Measurements from ENCODE around the gene ERMARD.

Gene ERMARD

DNA sequence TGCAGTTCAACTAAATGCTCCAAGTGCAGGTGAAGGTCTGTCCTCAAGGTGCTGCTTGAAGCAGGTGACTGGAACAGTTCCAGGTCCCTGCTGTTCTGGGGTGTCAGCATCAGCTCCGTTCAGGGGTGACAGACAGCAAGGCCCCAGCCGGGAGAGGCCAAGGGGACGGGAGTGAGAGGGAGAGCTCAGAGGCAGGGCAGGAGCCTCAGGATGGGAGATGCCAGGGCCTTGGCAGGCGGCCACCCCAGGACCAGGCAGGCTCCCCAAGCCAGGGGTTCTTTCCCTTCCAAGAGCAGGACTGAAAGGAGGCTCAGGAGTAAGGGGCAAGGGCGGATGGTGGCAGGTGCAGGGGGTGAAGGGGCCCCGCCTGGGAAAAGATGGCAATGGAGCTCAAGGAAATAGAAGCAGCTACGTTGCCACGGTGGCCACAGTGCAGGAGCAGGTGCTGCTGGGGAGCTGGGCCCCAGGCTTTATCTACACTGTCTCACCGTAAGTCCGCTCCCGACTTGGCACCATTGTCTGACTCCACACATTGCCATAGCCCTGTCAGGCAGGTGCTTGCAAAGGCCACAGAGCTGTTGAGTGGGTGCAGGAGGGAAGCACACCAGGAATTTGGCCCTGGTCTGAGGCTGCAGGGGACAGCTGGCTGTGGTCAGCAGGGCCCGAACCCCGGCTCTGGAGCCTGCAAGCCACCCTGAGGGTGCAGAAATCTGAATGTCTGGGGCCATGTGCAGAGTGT lies 43.1 kb downstream of the ERMARD start:
- no peak for TF ChIP-seq FOXP2 (optimal IDR thresholded peaks at IDR 0.05; ENCODE audit: borderline replicate concordance, extremely low read depth, extremely low read length, insufficient read depth)
- TF ChIP-seq SIN3A (IDR thresholded peaks at IDR 0.05; ENCODE audit: borderline replicate concordance, insufficient read depth, low read length) = no peak
- TF ChIP-seq TAF1 (IDR thresholded peaks at IDR 0.05; ENCODE audit: borderline replicate concordance, insufficient read depth, low read length) = no peak
- TF ChIP-seq POLR2AphosphoS5 (IDR thresholded peaks at IDR 0.05; ENCODE audit: low read depth, low read length) = no peak
- TF ChIP-seq REST (IDR thresholded peaks at IDR 0.05; ENCODE audit: insufficient read depth in 1 of 2, low read depth in 2 of 2, low read length in 2 of 2) = no peak

GRCh38 chr6:169795196-169795595 lies 43.8 kb downstream of the ERMARD start:
- no peak for TF ChIP-seq TAF1 (IDR thresholded peaks at IDR 0.05; ENCODE audit: borderline replicate concordance, insufficient read depth, low read length)

GRCh38 chr6:169798764-169799473 lies 47.5 kb downstream of the ERMARD start:
- TF ChIP-seq FOXP2 (optimal IDR thresholded peaks at IDR 0.05; ENCODE audit: borderline replicate concordance, extremely low read depth, extremely low read length, insufficient read depth) (no peak), TAF1 (IDR thresholded peaks at IDR 0.05; ENCODE audit: borderline replicate concordance, insufficient read depth, low read length) (no peak), SIN3A (IDR thresholded peaks at IDR 0.05; ENCODE audit: borderline replicate concordance, insufficient read depth, low read length) (no peak)

- TF ChIP-seq REST (IDR thresholded peaks at IDR 0.05; ENCODE audit: insufficient read depth in 1 of 2, low read depth in 2 of 2, low read length in 2 of 2) (no peak), POLR2AphosphoS5 (IDR thresholded peaks at IDR 0.05; ENCODE audit: low read depth, low read length) (no peak), SIN3A (IDR thresholded peaks at IDR 0.05; ENCODE audit: borderline replicate concordance, insufficient read depth, low read length) (no peak), TAF1 (IDR thresholded peaks at IDR 0.05; ENCODE audit: borderline replicate concordance, insufficient read depth, low read length) (no peak), FOXP2 (optimal IDR thresholded peaks at IDR 0.05; ENCODE audit: borderline replicate concordance, extremely low read depth, extremely low read length, insufficient read depth) (no peak)
These were observed 48.1 kb downstream of the ERMARD start for GRCh38 chr6:169799474-169799926.

DNA sequence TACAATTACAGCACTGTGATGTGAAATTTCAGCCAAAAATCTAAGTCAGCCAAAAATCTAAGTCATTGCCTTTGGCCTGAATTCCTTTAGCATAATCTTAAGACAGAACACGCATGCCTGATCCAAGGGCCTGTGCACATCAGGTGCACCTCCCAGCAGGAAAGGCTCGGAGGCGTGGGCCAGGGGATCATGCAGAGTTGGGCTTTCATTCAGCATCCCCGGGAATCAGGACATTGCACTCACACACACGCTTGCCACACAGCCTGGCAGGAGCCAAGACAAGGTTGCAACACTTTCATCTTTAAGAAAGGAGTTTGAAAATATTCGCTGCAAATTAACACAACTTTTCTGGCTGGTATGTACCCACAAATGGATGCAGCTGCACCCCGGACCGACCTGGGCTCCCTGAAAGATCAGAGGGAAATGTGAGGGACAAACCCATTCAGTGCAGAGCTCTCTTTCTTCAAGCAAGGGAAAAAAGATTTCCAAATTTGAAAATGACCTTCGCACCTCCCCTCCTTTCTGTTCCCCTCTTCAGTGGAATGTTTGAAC lies 48.8 kb downstream of the ERMARD start:
- TF ChIP-seq SIN3A (IDR thresholded peaks at IDR 0.05; ENCODE audit: borderline replicate concordance, insufficient read depth, low read length) (no peak), FOXP2 (optimal IDR thresholded peaks at IDR 0.05; ENCODE audit: borderline replicate concordance, extremely low read depth, extremely low read length, insufficient read depth) (no peak), POLR2AphosphoS5 (IDR thresholded peaks at IDR 0.05; ENCODE audit: low read depth, low read length) (no peak), REST (IDR thresholded peaks at IDR 0.05; ENCODE audit: insufficient read depth in 1 of 2, low read depth in 2 of 2, low read length in 2 of 2) (no peak), TAF1 (IDR thresholded peaks at IDR 0.05; ENCODE audit: borderline replicate concordance, insufficient read depth, low read length) (no peak)

Measured in PFSK-1 (cell line).